Measurements from ENCODE around the gene C2CD2. TPM values are rescaled to one million over a fixed set of nuclear protein-coding genes. Genes with fewer than 3 reads are reported as not detected.

C2CD2 gene
- total RNA-seq, 1 donor from 2014 or later: 31.1 TPM

DNA sequence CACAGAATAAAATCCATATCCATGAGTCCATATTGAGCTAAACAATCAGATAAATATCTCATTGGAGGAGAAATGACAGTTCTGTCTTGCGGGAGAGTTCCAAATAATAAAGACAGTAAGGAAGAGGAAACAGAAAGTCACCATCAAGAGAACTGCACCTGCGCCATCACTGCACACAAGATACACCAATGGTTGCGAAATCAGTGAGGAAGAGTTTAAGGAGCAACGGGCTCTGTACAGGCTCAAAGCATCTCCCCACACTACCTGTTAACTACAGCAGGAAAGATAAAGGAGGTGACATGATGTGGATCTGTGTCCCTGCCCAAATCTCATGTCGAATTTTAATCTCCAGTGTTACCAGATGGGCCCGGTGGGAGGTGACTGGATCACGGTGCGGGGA is 7.8 kb downstream of the C2CD2 start:
- Mint-ChIP-seq H3K4me3 (no peak overlapping the region), H3K27ac (no peak overlapping the region), H3K9me3 (peaks cover 8% of the 10 kb centered on the region), H3K36me3 (peaks cover 7% of the 10 kb centered on the region), H3K27me3 (ENCODE audit: low read depth) (no peaks in the 10 kb centered on the region), H3K4me1 (peaks cover 1% of the 10 kb centered on the region)
- DNase-seq (ENCODE audit: low spot score in 2 of 2, unreplicated experiment in 2 of 2): no peak
- TF ChIP-seq CTCF (IDR thresholded peaks at IDR 0.05; ENCODE audit: unreplicated experiment): no peak

GRCh38 chr21:41943851-41944250 is 10.0 kb downstream of the C2CD2 start:
- no peak for TF ChIP-seq CTCF (IDR thresholded peaks at IDR 0.05; ENCODE audit: unreplicated experiment)
- no peak overlapping the region for H3K4me3 Mint-ChIP-seq
- H3K27ac Mint-ChIP-seq: no peak overlapping the region
- peaks cover 3% of the 10 kb centered on the region for H3K36me3 Mint-ChIP-seq
- H3K9me3 Mint-ChIP-seq: peaks cover 8% of the 10 kb centered on the region
- no peaks in the 10 kb centered on the region for H3K27me3 Mint-ChIP-seq (ENCODE audit: low read depth)
- DNase-seq (ENCODE audit: low spot score in 2 of 2, unreplicated experiment in 2 of 2): no peak
- no peaks in the 10 kb centered on the region for H3K4me1 Mint-ChIP-seq

DNA sequence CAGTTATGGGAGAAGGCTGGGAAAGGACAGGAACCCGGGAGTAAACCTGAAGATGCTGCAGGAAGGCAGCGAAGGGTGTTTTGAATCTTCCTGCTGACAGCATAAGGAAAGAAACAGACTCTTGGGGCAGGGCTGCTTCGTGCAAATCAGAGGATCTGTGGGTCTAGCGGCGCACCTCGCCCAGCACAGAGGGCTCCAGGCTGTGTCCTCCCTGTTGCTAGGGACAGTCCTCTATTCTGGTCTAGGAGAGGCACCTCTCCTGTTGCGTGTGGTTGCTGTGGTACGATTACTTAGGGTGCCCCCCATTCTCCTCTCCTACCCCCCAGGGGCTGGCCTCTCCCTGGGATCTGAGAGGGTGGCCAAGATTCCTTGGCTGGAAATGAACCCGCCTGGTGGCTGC is 11.4 kb downstream of the C2CD2 start:
- Mint-ChIP-seq H3K36me3 (peaks cover 3% of the 10 kb centered on the region), H3K27me3 (ENCODE audit: low read depth) (no peaks in the 10 kb centered on the region), H3K4me1 (no peaks in the 10 kb centered on the region), H3K9me3 (peaks cover 8% of the 10 kb centered on the region), H3K27ac (no peak overlapping the region), H3K4me3 (no peak overlapping the region)
- no peak for DNase-seq (ENCODE audit: low spot score in 2 of 2, unreplicated experiment in 2 of 2)
- no peak for TF ChIP-seq CTCF (IDR thresholded peaks at IDR 0.05; ENCODE audit: unreplicated experiment)

- no peaks in the 10 kb centered on the region for H3K27me3 Mint-ChIP-seq (ENCODE audit: low read depth)
- peaks cover 8% of the 10 kb centered on the region for H3K9me3 Mint-ChIP-seq
- H3K4me1 Mint-ChIP-seq: no peaks in the 10 kb centered on the region
- DNase-seq (ENCODE audit: low spot score in 2 of 2, unreplicated experiment in 2 of 2): no peak
- no peak overlapping the region for H3K27ac Mint-ChIP-seq
- H3K36me3 Mint-ChIP-seq: peaks cover 3% of the 10 kb centered on the region
- no peak overlapping the region for H3K4me3 Mint-ChIP-seq
- no peak for TF ChIP-seq CTCF (IDR thresholded peaks at IDR 0.05; ENCODE audit: unreplicated experiment)
Measured at GRCh38 chr21:41941941-41942340, 11.9 kb downstream of the C2CD2 start.

- peaks cover 12% of the 10 kb centered on the region for H3K36me3 Mint-ChIP-seq
- no peak for DNase-seq (ENCODE audit: low spot score in 2 of 2, unreplicated experiment in 2 of 2)
- TF ChIP-seq CTCF (IDR thresholded peaks at IDR 0.05; ENCODE audit: unreplicated experiment): no peak
Measured at GRCh38 chr21:41940431-41940830, 13.4 kb downstream of the C2CD2 start.

DNA sequence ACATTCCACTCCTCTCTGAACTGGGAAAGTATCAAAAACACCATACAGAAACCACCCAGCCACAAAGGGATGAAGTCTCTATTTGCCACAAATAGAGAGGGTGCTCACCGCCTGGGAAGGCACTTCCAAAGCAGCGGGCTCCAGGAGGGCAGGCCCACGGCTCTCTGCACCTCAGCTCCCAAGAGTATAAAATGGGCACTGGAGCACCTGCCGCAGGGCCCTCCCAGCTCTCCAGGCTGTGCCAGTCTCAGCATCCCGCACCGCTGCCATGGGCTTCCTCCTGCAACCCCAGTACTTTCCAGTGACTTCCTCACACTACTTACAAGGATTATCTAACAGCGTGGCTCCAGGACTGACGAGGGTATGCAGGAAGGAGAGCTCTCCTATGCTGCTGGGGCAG is 14.4 kb downstream of the C2CD2 start:
- no peak for TF ChIP-seq CTCF (IDR thresholded peaks at IDR 0.05; ENCODE audit: unreplicated experiment)
- Mint-ChIP-seq H3K4me3 (no peak overlapping the region), H3K36me3 (peaks cover 11% of the 10 kb centered on the region), H3K9me3 (peaks cover under 1% of the 10 kb centered on the region), H3K27me3 (ENCODE audit: low read depth) (no peaks in the 10 kb centered on the region), H3K27ac (no peak overlapping the region), H3K4me1 (no peaks in the 10 kb centered on the region)
- DNase-seq (ENCODE audit: low spot score in 2 of 2, unreplicated experiment in 2 of 2): no peak

More at GRCh38 chr21:41940431-41940830, 13.4 kb downstream of the C2CD2 start:
- Mint-ChIP-seq H3K9me3 (peaks cover 8% of the 10 kb centered on the region), H3K27ac (no peak overlapping the region), H3K4me1 (no peaks in the 10 kb centered on the region), H3K27me3 (ENCODE audit: low read depth) (no peaks in the 10 kb centered on the region), H3K4me3 (no peak overlapping the region)

Measured in mesothelial cell of epicardium (in vitro differentiated cells).